ENCODE results near the gene ZNF667.
A peak's percentile ranks its signal among the peaks of the same experiment; 100 is the strongest.

ZNF667 gene

GRCh38 chr19:56476651-56477428, at the start of gene ZNF667:
TSS of gene ZNF667 (minus strand) at chr19:56477345. CDS start at chr19:56462370, 14,975 bp downstream.
- DNase-seq, result peak; percentile 4
- in situ Hi-C loops (cut with MboI; ENCODE audit: low pct_unique_long_range_greater_than_20kb, low sequenced_read_pairs), result no loop called here

DNA sequence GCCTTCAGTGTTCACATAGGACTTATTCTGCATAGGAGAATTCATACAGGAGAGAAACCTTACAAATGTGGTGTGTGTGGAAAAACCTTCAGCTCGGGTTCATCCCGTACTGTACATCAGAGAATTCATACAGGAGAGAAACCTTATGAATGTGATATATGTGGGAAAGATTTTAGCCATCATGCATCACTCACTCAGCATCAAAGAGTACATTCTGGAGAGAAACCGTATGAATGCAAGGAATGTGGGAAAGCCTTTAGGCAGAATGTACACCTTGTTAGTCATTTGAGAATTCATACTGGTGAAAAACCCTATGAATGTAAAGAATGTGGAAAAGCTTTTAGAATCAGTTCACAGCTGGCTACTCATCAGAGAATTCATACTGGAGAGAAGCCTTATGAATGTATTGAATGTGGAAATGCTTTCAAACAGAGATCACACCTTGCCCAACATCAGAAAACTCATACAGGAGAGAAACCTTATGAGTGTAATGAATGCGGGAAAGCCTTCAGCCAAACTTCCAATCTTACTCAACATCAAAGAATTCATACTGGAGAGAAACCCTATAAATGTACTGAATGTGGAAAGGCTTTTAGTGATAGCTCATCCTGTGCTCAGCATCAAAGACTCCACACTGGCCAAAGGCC, 48.2 kb upstream of the ZNF667 start:
- in situ Hi-C loops (cut with MboI; ENCODE audit: low pct_unique_long_range_greater_than_20kb, low sequenced_read_pairs), result no loop called here

DNA sequence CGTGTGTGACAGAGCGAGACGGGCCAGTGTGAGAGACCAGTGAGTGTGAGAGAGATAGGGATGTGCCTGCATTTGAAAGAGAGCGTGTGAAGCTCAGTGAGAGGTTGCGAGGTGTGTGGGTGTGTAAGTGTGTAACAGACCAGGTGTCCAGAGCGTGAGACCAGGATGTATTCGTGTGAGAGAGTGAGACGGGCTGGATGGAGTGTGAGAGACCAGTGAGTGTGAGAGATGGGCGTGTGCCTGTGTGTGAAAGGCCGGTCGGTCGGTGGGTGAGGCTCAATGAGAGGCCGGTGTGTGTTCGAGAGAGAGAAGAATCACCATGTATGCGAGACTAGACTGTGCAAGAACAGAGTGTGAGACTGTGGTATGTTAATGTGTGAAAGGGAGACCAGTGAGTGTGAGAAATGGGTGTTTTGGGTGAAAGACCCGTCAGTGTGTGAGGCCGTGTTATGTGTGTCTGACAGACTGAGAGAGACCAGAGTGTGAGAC, 31.2 kb upstream of the ZNF667 start:
- DNase-seq, result no peak
- in situ Hi-C loops (cut with MboI; ENCODE audit: low pct_unique_long_range_greater_than_20kb, low sequenced_read_pairs), result no loop called here

More for the DNA sequence above, 48.2 kb upstream of the ZNF667 start:
- peak; percentile 1 for DNase-seq

DNA sequence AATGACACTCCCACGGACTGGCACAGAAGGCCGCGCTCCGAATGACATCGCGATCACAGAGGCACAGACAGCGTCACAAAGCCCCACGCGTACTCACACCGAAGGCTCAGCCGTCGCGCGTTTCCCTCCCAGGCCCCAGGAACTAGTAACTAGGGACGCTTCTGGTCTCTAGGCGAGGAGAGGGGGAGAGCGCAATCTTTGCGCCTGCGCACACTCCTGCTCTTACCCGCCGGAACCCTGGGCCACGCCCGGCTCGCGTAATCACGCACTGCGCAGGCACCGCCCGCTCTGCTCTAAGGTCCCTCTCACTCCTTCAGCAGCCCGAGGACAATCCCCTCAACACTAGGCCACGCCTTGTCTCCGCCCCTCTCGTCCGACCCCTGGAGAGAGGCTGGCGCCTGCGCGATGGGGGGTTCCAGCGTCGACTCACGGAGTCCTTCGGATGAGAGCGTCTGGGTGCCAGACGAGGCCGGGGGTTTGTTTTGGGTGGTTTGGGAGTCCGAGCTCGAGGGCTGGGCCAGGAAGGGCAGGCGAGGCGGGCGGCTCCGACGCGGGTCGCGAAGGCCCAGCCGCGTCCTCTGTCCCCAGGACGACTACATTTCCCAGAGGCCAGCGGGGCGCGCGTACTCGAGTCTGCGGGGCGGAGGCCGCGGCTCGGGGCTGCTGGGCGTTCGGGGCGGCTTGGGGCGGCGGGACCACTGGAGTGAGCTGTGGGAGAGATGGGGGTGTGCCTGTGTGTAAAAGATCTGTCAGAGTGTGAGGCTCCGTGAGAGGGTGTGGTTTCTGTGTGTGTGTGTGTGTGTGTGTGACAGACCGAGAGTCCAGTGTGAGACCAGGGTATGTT, 30.5 kb upstream of the ZNF667 start, which contains the start of gene ZNF471:
TSS of gene ZNF471 (plus strand) at position 410 of the 844 bp plus-strand sequence. CDS start 3,717 bp downstream, outside the sequence.
- DNase-seq, result peak; percentile 99
- in situ Hi-C loops (cut with MboI; ENCODE audit: low pct_unique_long_range_greater_than_20kb, low sequenced_read_pairs), result no loop called here

- DNase-seq, result no peak
- in situ Hi-C loops (cut with MboI; ENCODE audit: low pct_unique_long_range_greater_than_20kb, low sequenced_read_pairs), result no loop called here
These were observed 27.4 kb upstream of the ZNF667 start for GRCh38 chr19:56504581-56504980.

DNA sequence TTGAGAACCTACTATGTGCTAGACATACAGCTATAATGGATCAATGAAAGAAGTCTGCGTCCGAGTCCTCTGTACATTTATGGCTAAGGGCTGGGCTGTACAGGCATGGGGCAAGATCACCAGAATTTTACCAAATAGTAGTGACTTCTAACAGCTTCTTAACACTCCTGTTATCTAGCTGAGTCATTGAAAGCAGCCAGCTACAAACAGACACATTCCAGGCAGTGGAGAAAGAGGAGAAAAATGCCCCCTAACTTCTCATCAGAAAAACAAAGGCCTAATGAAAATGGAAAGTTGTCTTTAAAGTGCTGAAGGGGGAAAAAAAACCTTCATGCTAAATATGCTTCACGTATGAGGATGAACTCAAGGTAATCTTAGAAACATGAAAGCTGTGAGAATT, 14.3 kb upstream of the ZNF667 start:
- no peak for DNase-seq
- in situ Hi-C loops (cut with MboI; ENCODE audit: low pct_unique_long_range_greater_than_20kb, low sequenced_read_pairs), result no loop called here

GRCh38 chr19:56477429-56478338, 539 bp upstream of the ZNF667 start:
- in situ Hi-C loops (cut with MboI; ENCODE audit: low pct_unique_long_range_greater_than_20kb, low sequenced_read_pairs), result no loop called here
- no peak for DNase-seq

- no peak for DNase-seq
- in situ Hi-C loops (cut with MboI; ENCODE audit: low pct_unique_long_range_greater_than_20kb, low sequenced_read_pairs), result no loop called here
These were observed 1.1 kb downstream of the ZNF667 start for GRCh38 chr19:56476093-56476492.

DNA sequence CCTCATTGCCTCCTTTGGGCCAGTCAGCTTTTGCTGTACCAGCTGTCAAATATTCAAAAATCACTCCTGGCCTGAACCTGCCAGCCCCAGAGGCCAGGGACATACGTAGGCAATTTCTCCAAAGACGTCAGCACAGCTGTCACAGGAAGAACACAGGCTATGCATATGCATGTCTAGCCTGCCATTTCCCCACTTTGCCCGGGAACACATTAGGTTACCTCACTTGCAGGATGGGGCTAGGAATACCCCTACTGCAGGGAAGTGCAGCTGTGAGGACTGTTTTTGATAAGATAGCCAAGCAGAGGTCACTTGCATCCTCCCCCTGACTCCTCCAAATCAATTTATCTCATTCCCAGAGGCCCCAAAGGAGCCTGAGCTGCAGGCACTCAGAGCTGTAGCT, 2.8 kb downstream of the ZNF667 start:
- DNase-seq, result no peak
- in situ Hi-C loops (cut with MboI; ENCODE audit: low pct_unique_long_range_greater_than_20kb, low sequenced_read_pairs), result no loop called here

GRCh38 chr19:56441206-56441792, 35.8 kb downstream of the ZNF667 start:
- in situ Hi-C loops (cut with MboI; ENCODE audit: low pct_unique_long_range_greater_than_20kb, low sequenced_read_pairs), result no loop called here
- no peak for DNase-seq

DNA sequence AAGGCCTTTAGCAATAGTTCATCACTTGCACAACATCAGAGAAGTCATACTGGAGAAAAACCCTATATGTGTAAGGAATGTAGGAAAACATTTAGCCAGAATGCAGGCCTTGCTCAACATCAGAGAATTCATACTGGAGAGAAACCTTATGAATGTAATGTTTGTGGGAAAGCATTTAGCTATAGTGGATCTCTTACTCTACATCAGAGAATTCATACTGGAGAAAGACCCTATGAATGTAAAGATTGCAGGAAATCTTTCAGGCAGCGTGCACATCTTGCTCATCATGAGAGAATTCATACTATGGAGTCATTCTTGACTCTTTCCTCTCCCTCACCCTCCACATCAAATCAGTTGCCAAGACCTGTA, 53.2 kb downstream of the ZNF667 start:
- no peak for DNase-seq
- in situ Hi-C loops (cut with MboI; ENCODE audit: low pct_unique_long_range_greater_than_20kb, low sequenced_read_pairs), result no loop called here

DNA sequence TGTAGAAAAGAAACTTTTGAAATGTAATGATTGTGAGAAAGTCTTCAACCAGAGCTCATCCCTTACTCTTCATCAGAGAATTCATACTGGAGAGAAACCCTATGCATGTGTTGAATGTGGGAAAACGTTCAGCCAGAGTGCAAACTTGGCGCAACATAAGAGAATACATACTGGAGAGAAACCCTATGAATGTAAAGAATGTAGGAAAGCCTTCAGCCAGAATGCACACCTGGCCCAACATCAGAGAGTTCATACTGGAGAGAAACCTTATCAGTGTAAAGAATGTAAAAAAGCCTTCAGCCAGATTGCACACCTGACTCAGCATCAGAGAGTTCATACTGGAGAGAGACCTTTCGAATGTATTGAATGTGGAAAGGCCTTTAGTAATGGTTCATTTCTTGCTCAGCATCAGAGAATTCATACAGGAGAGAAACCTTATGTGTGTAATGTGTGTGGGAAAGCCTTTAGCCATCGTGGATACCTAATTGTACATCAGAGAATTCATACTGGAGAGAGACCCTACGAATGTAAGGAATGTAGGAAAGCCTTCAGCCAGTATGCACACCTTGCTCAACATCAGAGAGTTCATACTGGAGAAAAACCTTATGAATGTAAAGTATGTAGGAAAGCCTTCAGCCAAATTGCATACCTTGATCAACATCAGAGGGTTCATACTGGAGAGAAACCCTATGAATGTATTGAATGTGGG, 53.7 kb downstream of the ZNF667 start:
- in situ Hi-C loops (cut with MboI; ENCODE audit: low pct_unique_long_range_greater_than_20kb, low sequenced_read_pairs), result no loop called here
- peak; percentile 14 for DNase-seq

- DNase-seq, result peak; percentile 4
- in situ Hi-C loops (cut with MboI; ENCODE audit: low pct_unique_long_range_greater_than_20kb, low sequenced_read_pairs), result no loop called here
These were observed 72.1 kb downstream of the ZNF667 start for GRCh38 chr19:56405062-56405461.

DNA sequence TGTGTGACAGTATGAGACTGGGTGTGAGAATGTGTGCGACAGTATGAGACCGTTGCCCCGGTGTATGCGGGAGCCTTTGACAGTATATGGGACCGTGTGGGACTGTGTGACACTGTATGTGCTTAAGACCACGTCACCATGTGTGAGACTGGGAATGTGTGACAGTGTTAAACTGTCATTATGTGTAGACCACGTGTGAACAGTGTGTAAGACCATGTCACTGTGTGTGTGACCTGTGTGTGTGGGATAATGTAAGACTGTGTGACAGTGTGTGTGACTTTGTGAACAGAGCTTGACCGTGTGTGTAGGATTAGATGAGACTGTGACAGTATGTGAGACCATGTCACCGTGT, 72.5 kb downstream of the ZNF667 start:
- in situ Hi-C loops (cut with MboI; ENCODE audit: low pct_unique_long_range_greater_than_20kb, low sequenced_read_pairs), result no loop called here
- no peak for DNase-seq

- in situ Hi-C loops (cut with MboI; ENCODE audit: low pct_unique_long_range_greater_than_20kb, low sequenced_read_pairs), result no loop called here
These were observed 73.1 kb downstream of the ZNF667 start, which contains the start of gene ZNF583 for GRCh38 chr19:56403764-56404704. TSS of gene ZNF583 (plus strand) at chr19:56404332. CDS start at chr19:56407115, 2,783 bp downstream.

GRCh38 chr19:56403261-56403660, 73.9 kb downstream of the ZNF667 start:
- DNase-seq, result no peak
- in situ Hi-C loops (cut with MboI; ENCODE audit: low pct_unique_long_range_greater_than_20kb, low sequenced_read_pairs), result no loop called here

More at GRCh38 chr19:56403764-56404704, 73.1 kb downstream of the ZNF667 start, which contains the start of gene ZNF583:
- DNase-seq, result peak; percentile 87

DNA sequence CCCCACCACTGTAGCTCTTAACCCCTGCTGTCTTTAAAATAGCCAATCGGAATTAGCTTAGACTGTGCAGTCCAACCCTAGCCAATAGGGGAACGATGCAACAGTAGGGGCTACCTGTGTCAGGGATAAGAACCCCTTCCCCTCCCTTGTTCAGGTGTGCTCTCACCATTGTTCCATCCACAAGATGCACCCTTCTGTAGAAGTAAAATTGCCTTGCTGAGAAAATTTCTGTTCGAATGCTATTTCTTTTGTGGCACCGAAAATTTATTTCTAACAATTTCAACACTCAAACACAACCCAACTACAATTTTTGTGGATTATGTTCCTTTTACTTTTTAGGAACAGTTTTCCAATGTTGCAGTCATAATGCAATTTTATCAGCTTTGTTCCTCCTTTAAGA, 76.7 kb downstream of the ZNF667 start:
- in situ Hi-C loops (cut with MboI; ENCODE audit: low pct_unique_long_range_greater_than_20kb, low sequenced_read_pairs), result no loop called here
- DNase-seq, result no peak
